ENCODE data around the gene MRAS.
"Not testable (repeated sequence)": the region's sequence is repeated elsewhere in the genome, so short reads cannot be mapped to it uniquely, and the experiment has no call there.

MRAS gene

DNA sequence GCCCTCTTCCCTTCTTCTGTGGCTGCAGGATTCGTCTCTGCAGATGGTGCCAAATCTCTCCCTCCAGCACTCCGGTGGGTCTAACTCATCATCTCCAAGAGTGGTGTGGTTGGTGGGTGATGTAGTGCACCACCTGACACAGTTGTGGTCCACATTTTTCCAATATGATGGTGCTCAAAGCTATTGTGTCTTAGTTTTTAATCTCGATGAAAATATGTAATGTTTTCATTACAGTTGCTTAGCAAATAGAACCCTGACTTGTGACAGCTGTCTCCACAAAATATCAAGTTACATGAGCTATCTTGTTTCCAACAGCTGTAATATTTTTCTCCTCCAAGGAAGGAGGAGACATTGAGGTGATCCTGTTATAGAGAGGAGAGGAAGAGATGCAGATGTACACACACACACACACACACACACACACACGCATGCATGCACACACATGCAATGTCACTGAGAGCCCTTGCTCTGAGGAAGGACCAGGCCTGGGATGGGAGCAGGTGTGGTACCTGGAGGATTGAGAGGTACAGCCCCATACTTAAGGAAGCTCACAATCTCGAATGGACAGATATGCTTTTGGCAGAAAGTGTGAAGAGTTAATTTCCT lies 70.3 kb downstream of the MRAS start:
- DNase-seq (ENCODE audit: low spot score) = no peak

GRCh38 chr3:138423316-138423715 lies 74.9 kb downstream of the MRAS start:
- DNase-seq (ENCODE audit: low spot score) = no peak

DNA sequence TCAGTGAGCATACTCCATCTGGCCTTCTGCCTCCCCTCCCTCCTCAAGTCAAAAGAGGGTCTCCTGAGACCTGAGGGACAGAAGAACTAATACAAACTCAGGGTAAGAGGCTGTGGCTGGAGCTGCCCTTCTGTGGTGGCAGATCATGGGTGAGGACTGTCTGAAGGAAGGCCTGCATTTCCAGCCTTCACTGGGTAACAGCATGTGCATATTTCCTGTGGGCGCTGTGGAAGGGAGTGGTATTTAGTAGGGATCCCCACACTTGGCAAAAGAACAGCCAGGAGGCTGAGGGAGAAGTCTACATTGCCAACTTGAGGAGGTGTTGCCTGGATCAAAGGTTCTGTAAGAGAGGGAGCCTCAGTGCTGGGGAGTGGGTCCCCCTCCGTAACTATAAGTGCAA lies 75.9 kb downstream of the MRAS start:
- no peak for DNase-seq (ENCODE audit: low spot score)

DNA sequence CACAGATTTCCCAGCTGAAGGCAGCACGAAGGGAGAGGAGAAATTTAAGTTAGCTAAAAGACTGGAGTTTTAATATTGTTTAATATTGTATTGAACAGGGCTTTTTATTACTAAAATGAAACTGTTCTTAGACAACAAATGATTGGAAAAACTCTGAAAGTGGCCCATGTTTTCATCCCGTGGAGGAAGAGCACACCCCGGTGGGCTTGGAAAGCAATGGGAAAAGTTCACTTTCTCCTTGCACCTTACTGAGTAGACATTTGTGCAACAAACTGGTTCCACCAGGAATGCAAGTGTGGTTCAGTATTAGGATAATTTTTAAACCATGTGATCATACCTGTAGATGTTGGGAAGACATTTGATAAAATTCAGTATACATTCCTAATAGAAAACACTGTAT lies 77.8 kb downstream of the MRAS start:
- no peak for DNase-seq (ENCODE audit: low spot score)

GRCh38 chr3:138426754-138427153 lies 78.4 kb downstream of the MRAS start:
- DNase-seq (ENCODE audit: low spot score) = not testable (repeated sequence)

- no peak for DNase-seq (ENCODE audit: low spot score)
Observed at GRCh38 chr3:138429665-138430064, 81.3 kb downstream of the MRAS start.

- DNase-seq (ENCODE audit: low spot score) = no peak
Observed at GRCh38 chr3:138432576-138433240, 84.3 kb downstream of the MRAS start.

GRCh38 chr3:138433892-138434275 lies 85.5 kb downstream of the MRAS start:
- no peak for DNase-seq (ENCODE audit: low spot score)

DNA sequence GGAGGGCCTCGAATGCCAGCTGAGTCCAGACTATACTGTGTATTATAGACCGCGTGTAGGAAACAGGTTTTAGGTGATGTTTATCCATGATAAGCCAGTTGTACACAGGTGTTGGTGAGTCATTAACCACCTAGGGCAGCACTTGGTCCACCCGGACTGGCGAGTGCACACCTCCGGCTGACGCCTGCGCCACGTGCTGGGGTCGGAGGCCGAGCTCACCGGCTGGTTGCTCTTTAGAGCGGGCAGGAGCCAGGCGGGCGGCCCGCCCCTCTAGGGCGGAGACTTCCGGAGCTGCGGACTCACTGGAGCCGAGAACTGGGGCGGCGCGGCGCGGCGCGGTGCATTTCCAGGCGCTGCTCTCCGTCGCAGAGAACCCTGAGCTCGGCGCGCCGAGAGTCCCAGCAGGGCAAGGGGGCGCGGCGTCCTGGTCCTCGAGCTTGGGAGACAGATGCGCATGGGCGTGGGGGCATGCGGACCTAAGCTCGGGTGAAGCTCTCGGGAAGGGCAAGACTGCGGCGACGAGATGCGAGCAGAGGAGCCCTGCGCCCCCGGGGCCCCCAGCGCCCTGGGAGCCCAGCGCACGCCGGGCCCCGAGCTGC lies 86.0 kb downstream of the MRAS start, which contains the start of gene ESYT3:
TSS of gene ESYT3 (plus strand) at position 341 of the 599 bp plus-strand sequence. CDS start at position 524, 183 bp downstream.
- DNase-seq (ENCODE audit: low spot score) = peak; percentile 9

DNA sequence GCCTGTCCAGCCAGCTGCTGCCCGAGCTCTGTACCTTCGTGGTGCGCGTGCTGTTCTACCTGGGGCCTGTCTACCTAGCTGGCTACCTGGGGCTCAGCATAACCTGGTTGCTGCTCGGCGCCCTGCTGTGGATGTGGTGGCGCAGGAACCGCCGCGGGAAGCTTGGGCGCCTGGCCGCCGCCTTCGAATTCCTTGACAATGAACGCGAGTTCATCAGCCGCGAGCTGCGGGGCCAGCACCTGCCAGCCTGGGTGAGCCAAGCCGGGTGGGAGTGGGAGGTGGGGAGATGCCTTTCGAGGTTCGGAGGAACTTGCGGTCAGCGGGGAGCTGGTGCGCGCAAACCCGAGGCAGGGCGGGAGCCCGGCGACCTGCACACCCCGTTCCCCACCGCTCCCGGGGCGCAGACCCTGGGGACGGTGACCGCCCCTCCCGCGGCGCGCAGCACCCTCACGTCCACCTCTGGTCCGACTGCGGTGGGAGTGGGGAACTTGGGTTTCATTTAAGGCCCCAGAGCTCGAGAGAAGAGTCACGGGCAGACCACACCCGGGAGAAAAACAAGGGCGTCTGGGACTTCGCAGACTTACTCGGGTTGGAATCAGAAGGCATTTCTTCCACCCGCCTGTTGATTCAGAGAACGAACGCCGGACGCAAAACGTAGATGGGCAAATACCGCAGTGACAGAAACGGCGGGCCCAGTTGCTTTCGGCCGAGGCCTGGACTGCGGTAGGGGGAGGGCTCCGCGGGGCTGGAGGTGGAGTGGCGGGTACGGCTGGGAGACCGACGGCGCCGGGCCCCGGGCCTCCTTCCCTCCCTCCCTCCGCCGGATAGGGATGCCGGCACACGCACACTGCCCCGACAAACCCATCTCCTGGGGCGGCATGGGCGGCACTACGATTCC lies 86.7 kb downstream of the MRAS start:
- DNase-seq (ENCODE audit: low spot score) = no peak

GRCh38 chr3:138435840-138436239 lies 87.5 kb downstream of the MRAS start:
- no peak for DNase-seq (ENCODE audit: low spot score)

DNA sequence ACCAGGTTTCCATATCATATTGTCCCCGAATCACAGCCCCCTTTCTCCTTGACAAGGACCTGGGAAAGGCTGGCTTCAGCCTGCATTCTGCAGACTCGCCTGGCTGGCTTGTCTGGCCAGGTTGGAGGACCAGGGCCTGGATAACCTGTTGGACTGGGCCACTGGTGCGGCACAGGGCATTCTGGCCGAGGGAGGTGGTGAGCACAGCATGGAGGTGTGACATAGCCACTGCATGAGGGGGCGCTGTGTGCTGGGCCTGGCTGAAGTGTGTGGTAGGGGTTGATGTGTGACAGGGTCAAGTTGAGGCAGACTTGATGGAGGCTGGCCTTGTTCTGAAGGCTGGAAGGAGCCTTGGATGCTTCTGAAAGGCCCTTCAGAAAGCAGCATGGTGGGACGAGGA lies 88.9 kb downstream of the MRAS start:
- DNase-seq (ENCODE audit: low spot score) = no peak

GRCh38 chr3:138438896-138439295 lies 90.5 kb downstream of the MRAS start:
- DNase-seq (ENCODE audit: low spot score) = no peak

DNA sequence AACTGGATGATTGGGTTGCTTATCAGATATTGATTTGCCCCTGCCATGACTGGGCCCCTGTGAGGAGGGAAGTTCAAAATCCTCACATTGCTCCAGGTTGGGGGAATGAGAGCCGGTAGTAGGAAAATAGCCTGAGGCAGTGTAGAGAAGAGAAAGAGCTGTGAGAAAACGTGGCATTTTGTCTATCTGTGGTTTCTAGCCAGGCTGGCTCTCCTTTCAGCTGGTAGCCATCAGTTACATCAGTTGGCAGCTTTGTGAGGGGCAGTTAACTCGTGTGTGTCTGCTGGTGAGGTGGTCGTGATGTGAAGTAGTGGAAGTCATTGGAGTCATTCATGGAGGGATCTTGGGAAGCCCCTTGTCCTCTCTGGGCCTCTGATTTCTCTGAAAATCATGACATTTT lies 91.3 kb downstream of the MRAS start:
- DNase-seq (ENCODE audit: low spot score) = no peak

DNA sequence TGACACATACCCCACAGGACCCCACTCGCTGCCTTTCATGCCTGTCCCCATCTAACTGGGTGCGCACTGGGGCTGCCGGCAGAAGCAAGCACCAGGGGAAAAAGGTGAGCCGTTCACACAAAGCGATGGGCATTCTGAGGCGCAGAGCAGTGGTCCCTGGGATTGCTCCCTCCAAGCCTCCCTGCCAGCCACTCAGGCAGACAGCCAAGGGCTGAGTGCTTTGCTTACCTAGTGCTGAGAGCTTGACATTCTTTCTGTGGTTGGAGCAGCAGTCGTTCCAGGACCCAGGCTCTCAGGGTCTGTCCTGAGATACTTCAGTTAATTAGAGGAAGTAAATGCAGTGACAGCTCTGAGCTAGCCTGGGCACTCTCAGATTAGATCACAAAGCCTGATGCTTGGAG lies 91.7 kb downstream of the MRAS start:
- no peak for DNase-seq (ENCODE audit: low spot score)

- DNase-seq (ENCODE audit: low spot score) = no peak
Observed at GRCh38 chr3:138440596-138440995, 92.2 kb downstream of the MRAS start.

DNA sequence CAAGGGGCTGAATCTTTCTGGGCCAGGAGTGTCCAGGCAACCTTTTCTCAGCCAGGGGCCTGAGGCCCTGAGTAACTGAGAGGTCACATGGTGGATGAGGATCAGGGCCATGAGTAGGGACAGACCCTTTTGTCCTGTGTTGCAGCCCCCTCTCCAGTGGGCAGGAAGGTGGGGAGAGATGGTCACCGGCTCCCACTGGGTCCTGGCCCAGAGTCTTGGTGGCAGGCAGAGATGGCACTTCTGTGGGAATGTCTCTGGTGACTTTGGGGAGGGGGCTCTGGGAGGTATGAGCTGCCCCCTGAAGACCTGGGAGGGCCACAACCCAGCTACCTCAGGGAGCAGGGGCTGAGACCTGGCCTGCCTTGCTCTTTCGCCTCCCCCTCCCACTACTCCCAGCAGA lies 92.9 kb downstream of the MRAS start:
- DNase-seq (ENCODE audit: low spot score) = no peak

DNA sequence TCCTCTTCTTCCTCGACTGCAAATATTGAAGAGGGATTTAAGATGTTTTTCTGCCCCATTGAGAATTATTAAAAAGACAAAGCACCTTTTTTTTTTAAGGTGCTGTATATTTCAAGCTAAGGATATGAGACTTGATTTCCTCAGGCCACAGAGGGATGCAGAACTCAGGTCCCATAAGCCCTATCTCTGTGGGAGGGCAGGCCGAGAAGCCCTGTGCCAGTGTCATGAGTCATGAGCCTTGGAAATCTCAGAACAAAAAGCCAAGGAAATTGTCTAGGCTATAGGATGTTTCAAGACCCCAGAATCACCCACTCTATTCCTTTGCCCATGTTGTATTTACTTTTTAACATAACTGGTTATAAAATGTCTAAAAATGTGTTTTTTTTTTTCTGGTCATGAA lies 93.4 kb downstream of the MRAS start:
- no peak for DNase-seq (ENCODE audit: low spot score)

DNA sequence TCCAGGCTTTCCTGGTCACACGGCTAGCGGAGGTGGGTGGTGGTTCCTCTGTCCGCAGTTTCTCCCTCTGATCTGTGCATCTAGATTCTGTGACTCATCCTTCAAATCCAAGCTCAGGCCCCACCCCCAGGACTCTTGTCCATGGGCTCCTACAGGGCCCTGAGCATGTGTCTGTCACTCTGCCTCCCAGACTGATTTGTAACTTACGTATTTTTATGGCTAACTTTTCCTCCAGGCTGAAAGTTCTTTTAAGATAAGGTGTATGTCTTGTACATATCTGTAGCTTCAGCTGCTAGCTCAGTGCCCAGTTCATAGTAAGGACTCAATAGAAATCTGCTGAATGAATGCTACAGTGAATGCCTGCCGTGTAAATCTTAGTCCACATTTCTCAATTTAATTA lies 94.1 kb downstream of the MRAS start:
- DNase-seq (ENCODE audit: low spot score) = no peak

- DNase-seq (ENCODE audit: low spot score) = no peak
Observed at GRCh38 chr3:138443091-138443490, 94.7 kb downstream of the MRAS start.

DNA sequence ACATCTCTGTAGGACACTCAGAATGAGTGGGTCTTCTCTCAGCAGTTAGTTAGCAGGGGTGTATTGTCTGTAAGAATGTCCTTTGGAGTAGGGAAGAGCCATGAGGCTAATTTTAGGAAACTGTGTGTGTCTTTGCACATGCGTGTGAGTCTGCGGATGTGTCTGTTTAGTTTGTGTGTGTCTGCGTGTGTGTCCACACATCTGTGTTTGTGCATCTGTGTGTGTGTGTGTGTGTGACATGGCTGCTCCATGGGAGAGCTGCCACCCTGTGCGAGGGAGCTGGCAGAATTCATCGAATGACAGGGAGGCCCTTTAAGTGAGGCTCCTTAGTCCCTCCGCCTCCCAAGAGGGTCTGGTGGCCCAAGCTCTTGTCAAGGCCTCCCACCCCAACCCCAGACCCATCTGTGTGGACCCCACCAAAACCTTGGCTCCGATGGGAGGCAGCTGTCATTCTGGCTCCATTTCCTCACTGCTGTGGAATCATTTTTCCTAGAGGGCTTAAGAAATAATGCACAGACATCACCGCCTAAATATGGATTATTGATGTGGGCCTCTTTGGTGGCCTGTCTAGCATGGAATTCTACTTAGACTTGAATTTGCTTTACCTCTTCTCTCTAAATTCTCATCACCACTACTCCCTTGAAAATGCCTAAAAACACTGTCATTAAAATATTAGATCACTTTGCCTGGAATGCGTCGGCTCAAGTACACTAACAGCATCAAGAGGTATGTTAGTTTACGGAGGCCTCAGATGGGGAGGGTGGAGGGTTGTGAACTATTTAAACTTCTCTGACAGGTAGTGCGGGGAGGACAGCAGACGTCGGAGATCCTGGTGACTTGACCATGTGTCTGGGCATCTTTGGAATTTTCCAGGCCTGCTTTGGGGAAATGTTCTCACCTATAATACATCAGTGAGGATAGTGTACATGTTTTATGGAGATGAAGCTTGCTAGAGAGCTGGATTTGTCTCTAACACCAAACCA lies 95.4 kb downstream of the MRAS start:
- no peak for DNase-seq (ENCODE audit: low spot score)
